K562 (cell line): Measurements from ENCODE around the gene PDE9A. TPM values are rescaled to one million over a fixed set of nuclear protein-coding genes. Genes with fewer than 3 reads are reported as not detected.

Experiments
- ATAC-seq: fragments of 200-7000 bp; cut with Tn5 transposase; 3 replicates; pipeline ENCODE4 v1.9.1; 2020; ENCODE audit warnings: moderate library complexity
- BruUV-seq: library from RNA; stranded (reverse); fragments of 400-500 nt; replicated peaks from 2 replicates; lab custom pipeline; 2021; lab: Mats Ljungman, UMichigan
- CTCF ChIA-PET: fragments of 300-600 bp; formaldehyde crosslinking; extraction: SDS; loops from one replicate; lab custom pipeline; 2021; ENCODE audit warnings: low intra/inter-chr PET ratio; lab: Yijun Ruan, JAX
- POLR2A ChIA-PET: fragments of 300-600, 350-650 bp; sonication (Branson Sonifier 250); formaldehyde crosslinking; extraction: SDS; loops from one replicate; lab custom pipeline; 2021; ENCODE audit warnings: antibody characterized with exemption, inconsistent platforms; lab: Yijun Ruan, JAX
- DNase-seq, 4 experiments: peaks; one replicate each; pipeline versions ENCODE4 v3.0.0 to v3.0.0-alpha.2; 2011 to 2018; ENCODE audit warnings: low spot score in 3 of 4, mixed read lengths in 3 of 4; ENCODE audit errors: extremely low read depth in 1 of 4
- FAIRE-seq: peaks from 2 replicates; lab custom pipeline; 2011; peaks lifted over from hg19 to GRCh38; lab: Jason Lieb, UNC
- H2AFZ ChIP-seq: 2 replicates; pipeline ENCODE4 v1.6.0; 2011; ENCODE audit warnings: low read depth, low read length, control low read depth, inconsistent platforms
- H3K27ac ChIP-seq: fragments of 200-600 bp; 3 replicates; pipeline ENCODE4 v1.8.0; 2011; ENCODE audit warnings: low read depth, mild to moderate bottlenecking, control low read depth, inconsistent platforms, low read length, moderate library complexity, mixed read lengths; ENCODE audit errors: extremely low read depth
- H3K27me3 ChIP-seq, 2 experiments: fragments of 300-600 bp in 1 of 2; 2 replicates in 1 of 2; 3 replicates in 1 of 2; pipeline versions ENCODE4 v1.6.0 to v1.8.0; 2011; ENCODE audit warnings: inconsistent platforms in 2 of 2, low read length in 2 of 2, mild to moderate bottlenecking in 1 of 2, mixed read lengths in 1 of 2, moderate library complexity in 1 of 2; ENCODE audit not compliant: control insufficient read depth in 2 of 2, insufficient read depth in 2 of 2
- H3K36me3 ChIP-seq: fragments of 300-600 bp; 3 replicates; pipeline ENCODE4 v1.8.0; 2011; ENCODE audit warnings: mild to moderate bottlenecking, low read length, inconsistent platforms; ENCODE audit not compliant: control insufficient read depth, insufficient read depth
- H3K4me1 ChIP-seq, 2 experiments: fragments of 200-600 bp in 1 of 2; replicated peaks in 1 of 2; 2 replicates in 1 of 2; 3 replicates in 1 of 2; pipeline versions ENCODE4 v1.5.1 to v1.8.0; 2011; ENCODE audit warnings: inconsistent platforms in 2 of 2, low read length in 2 of 2, mild to moderate bottlenecking in 1 of 2, mixed read lengths in 1 of 2, moderate library complexity in 1 of 2; ENCODE audit not compliant: control insufficient read depth in 2 of 2, insufficient read depth in 2 of 2
- H3K4me2 ChIP-seq: 2 replicates; pipeline ENCODE4 v1.6.1; 2011; ENCODE audit warnings: low read length, control low read depth, inconsistent platforms, mixed read lengths; ENCODE audit not compliant: insufficient read depth
- H3K4me3 ChIP-seq: fragments of 200-600 bp; sonication (generic), shearing (Covaris generic); 2 replicates; pipeline ENCODE4 v1.5.1; 2016; ENCODE audit warnings: control low read depth, inconsistent platforms
- H3K79me2 ChIP-seq: fragments of 200-600 bp; 3 replicates; pipeline ENCODE4 v1.8.0; 2011; ENCODE audit warnings: low read length, inconsistent platforms; ENCODE audit not compliant: control insufficient read depth, insufficient read depth
- H3K9ac ChIP-seq, 2 experiments: 2 replicates each; pipeline versions ENCODE4 v1.6.0 to v1.6.1; 2011; ENCODE audit warnings: low read depth in 2 of 2, low read length in 2 of 2, control low read depth in 1 of 2, inconsistent platforms in 1 of 2, mild to moderate bottlenecking in 1 of 2, mixed read lengths in 1 of 2; ENCODE audit not compliant: insufficient read depth in 1 of 2
- H3K9me1 ChIP-seq: one replicate; pipeline ENCODE4 v1.6.0; 2011; ENCODE audit warnings: inconsistent platforms, mild to moderate bottlenecking, low read length, moderate library complexity; ENCODE audit not compliant: control insufficient read depth, insufficient read depth
- H3K9me3 ChIP-seq: replicated peaks from 2 replicates; pipeline ENCODE4 v1.5.1; 2011; ENCODE audit warnings: low read depth, low read length, inconsistent platforms; ENCODE audit not compliant: control insufficient read depth, insufficient read depth
- H4K20me1 ChIP-seq: replicated peaks from 2 replicates; pipeline ENCODE4 v1.6.1; 2011; ENCODE audit warnings: low read length, inconsistent platforms, mixed read lengths; ENCODE audit not compliant: control insufficient read depth, insufficient read depth
- ETV6 ChIP-seq, 3 experiments: fragments of 150-350 bp in 1 of 3; sonication (generic) in 1 of 3; formaldehyde crosslinking in 1 of 3; IDR thresholded peaks; 2 replicates each; pipeline versions ENCODE4 v1.6.1 to v1.8.0; 2014 to 2022; ENCODE audit warnings: borderline replicate concordance in 2 of 3, low read depth in 2 of 3, antibody characterized with exemption in 1 of 3, low read length in 1 of 3, mild to moderate bottlenecking in 1 of 3, missing genetic modification reagents in 1 of 3
- MAZ ChIP-seq, 2 experiments: fragments of 450-650 bp in 1 of 2; sonication (generic) in 1 of 2; formaldehyde crosslinking; IDR thresholded peaks in 1 of 2; conservative IDR thresholded peaks in 1 of 2; 2 replicates each; pipeline versions ENCODE4 v1.4.0 to v1.5.0; 2020; ENCODE audit warnings: mild to moderate bottlenecking in 1 of 2, missing genetic modification reagents in 1 of 2
- MTA2 ChIP-seq: fragments of 450-650 bp; IDR thresholded peaks from 2 replicates; pipeline ENCODE4 v1.6.1; 2016; ENCODE audit warnings: low read depth
- NCOA2 ChIP-seq, 2 experiments: fragments of 450-650 bp; IDR thresholded peaks; 2 replicates each; pipeline ENCODE4 v1.6.1; 2018; ENCODE audit warnings: mild to moderate bottlenecking in 2 of 2, moderate library complexity in 1 of 2; ENCODE audit not compliant: partially characterized antibody in 2 of 2
- POLR3A ChIP-seq: IDR thresholded peaks from 2 replicates; pipeline ENCODE4 v1.6.1; 2011; ENCODE audit warnings: borderline replicate concordance, mild to moderate bottlenecking, moderate library complexity; ENCODE audit not compliant: insufficient read length, insufficient read depth; ENCODE audit errors: extremely low read depth
- SAP30 ChIP-seq: fragments of 200-600 bp; sonication (generic); IDR thresholded peaks from 2 replicates; pipeline ENCODE4 v1.6.1; 2012; ENCODE audit warnings: borderline replicate concordance, low read depth, mild to moderate bottlenecking, moderate library complexity, low read length, control low read depth, inconsistent platforms; ENCODE audit not compliant: insufficient read depth, poor library complexity, severe bottlenecking
- SPI1 ChIP-seq: IDR thresholded peaks from 2 replicates; pipeline ENCODE4 v1.6.1; 2011; ENCODE audit warnings: low read depth, low read length, control low read depth, borderline replicate concordance
- TRIM25 ChIP-seq: fragments of 450-650 bp; IDR thresholded peaks from 2 replicates; pipeline ENCODE4 v1.7.0; 2016; ENCODE audit warnings: borderline replicate concordance
- ZBTB34 ChIP-seq: fragments of 250-450 bp; sonication (Bioruptor Pico); IDR thresholded peaks from 2 replicates; pipeline ENCODE4 v1.8.0; 2021; ENCODE audit warnings: mild to moderate bottlenecking, moderate library complexity
- WGBS: fragments of 100-300 bp; shearing (Covaris generic); methylation state at CpG from one replicate; pipeline ENCODE4 v1.1.6; 2016; ENCODE audit warnings: low coverage, mixed read lengths; ENCODE audit not compliant: insufficient coverage; ENCODE audit errors: missing lambda C conversion rate; 5-methylcytosine and 5-hydroxymethylcytosine counted together
- in situ Hi-C: fragments of 300-500 bp; cut with MboI; formaldehyde crosslinking; loops from 4 replicates; pipeline ENCODE4 v1.15.0; 2018; ENCODE audit warnings: inconsistent platforms, mixed read lengths
- intact Hi-C: fragments of 100-400 bp; cut with micrococcal nuclease; formaldehyde crosslinking; loops from 2 replicates; pipeline ENCODE4 v1.14.2; 2022
- polyA plus RNA-seq, 8 experiments: library from polyadenylated mRNA; depleted of rRNA in 4 of 8; stranded (reverse) in 5 of 8; unstranded in 3 of 8; fragments of >200 nt; fragmentation: Nextera tagmentation in 2 of 8; fragmentation: Illumina TruSeq in 1 of 8; extraction: Ambion mirVana in 2 of 8; extraction: Trizol in 1 of 8; gene quantifications; 2 replicates each; pipeline versions ENCODE4 v1.2.1 to v1.2.3, GENCODE V29; 2011 to 2014; ENCODE audit warnings: inconsistent platforms in 1 of 8, missing spikeins in 1 of 8
- total RNA-seq, 7 experiments: library from RNA; depleted of rRNA in 6 of 7; stranded (reverse); fragments of >200 nt in 6 of 7; fragmentation: Illumina TruSeq in 2 of 7; extraction: Trizol in 2 of 7; gene quantifications; 2 replicates each; pipeline versions ENCODE4 v1.2.1 to v1.2.3, GENCODE V29; 2011 to 2021; ENCODE audit warnings: low replicate concordance in 1 of 7

Gene PDE9A
- total and polyA plus RNA-seq, 9 of the 15 experiments (the other 6 are each of a cell fraction or from before 2014, with no cell fraction given): 0.07 to 0.27 TPM; not detected in 7

- Histone ChIP-seq H3K27ac (no peak overlapping the region), H3K4me2 (no peak overlapping the region), H3K9me3 (no peaks in the 10 kb centered on the region), H3K27me3 (peaks cover 3 to 15% of the 10 kb centered on the region in 2 experiments; a peak in 4 of 5 replicates), H3K9me1 (no peaks in the 10 kb centered on the region), H2AFZ (no peak overlapping the region), H3K4me3 (no peak overlapping the region), H3K9ac (no peak overlapping the region), H3K4me1 (no peaks in the 10 kb centered on the region), H3K36me3 (no peaks in the 10 kb centered on the region), H4K20me1 (no peaks in the 10 kb centered on the region), H3K79me2 (no peaks in the 10 kb centered on the region)
- no TSS peak for BruUV-seq
- TF ChIP-seq TRIM25: no peak
- TF ChIP-seq SAP30: no peak
- no peak for TF ChIP-seq SPI1
- TF ChIP-seq MAZ (CRISPR knock-in tag; conservative IDR thresholded peaks at IDR 0.05 in 1 of 2, IDR thresholded peaks at IDR 0.05 in 1 of 2): no peak
- TF ChIP-seq ETV6 (IDR thresholded peaks at IDR 0.05; ENCODE audit: borderline replicate concordance in 1 of 2, low read depth in 2 of 2, low read length in 1 of 2): no peak
- no peak for TF ChIP-seq ETV6 (CRISPR knock-in tag; IDR thresholded peaks at IDR 0.05; ENCODE audit: borderline replicate concordance)
- TF ChIP-seq MTA2: no peak
- no peak for TF ChIP-seq ZBTB34 (CRISPR knock-in tag)
- TF ChIP-seq NCOA2 (IDR thresholded peaks at IDR 0.05; ENCODE audit: partially characterized antibody in 2 of 2): no peak
- TF ChIP-seq POLR3A: no peak
- intact Hi-C loops (loop anchor here (5.0 kb wide), 2 partner anchors 228 to 283 kb away; no protein-coding TSS in a partner anchor), in situ Hi-C loops (loop anchor here (10.0 kb wide), 1 partner anchor 225 kb away; no protein-coding TSS in a partner anchor)
- ATAC-seq (no peak), FAIRE-seq (no peak), DNase-seq (no peak)
- CTCF ChIA-PET: no interaction called here
- WGBS: 2% methylated on average over 7 of the region's 7 CpGs
- POLR2A ChIA-PET: no interaction called here
Observed at GRCh38 chr21:42819861-42820615, 166.6 kb downstream of the PDE9A start.
